Effector memory CD4-positive, alpha-beta T cell (primary cell): ENCODE measurements around the gene FOXP1.

Experiments
- DNase-seq, 3 donors: peaks; one replicate each; pipeline ENCODE4 v3.0.0-alpha.2; 2020
- H3K27ac ChIP-seq: 2 replicates; pipeline ENCODE4 v1.7.0; 2013; ENCODE audit warnings: mild to moderate bottlenecking, low read length, moderate library complexity; ENCODE audit not compliant: insufficient read depth, poor library complexity, severe bottlenecking
- H3K27me3 ChIP-seq: replicated peaks from 2 replicates; pipeline ENCODE4 v1.7.0; 2013; ENCODE audit warnings: mild to moderate bottlenecking, low read length; ENCODE audit not compliant: insufficient read depth, control insufficient read depth, poor library complexity, severe bottlenecking
- H3K36me3 ChIP-seq: 2 replicates; pipeline ENCODE4 v1.7.0; 2013; ENCODE audit warnings: mild to moderate bottlenecking, low read length, moderate library complexity; ENCODE audit not compliant: control insufficient read depth, insufficient read depth
- H3K4me1 ChIP-seq: 2 replicates; pipeline ENCODE4 v1.7.0; 2013; ENCODE audit warnings: low read length, mild to moderate bottlenecking; ENCODE audit not compliant: control insufficient read depth, insufficient read depth, poor library complexity, severe bottlenecking
- H3K4me3 ChIP-seq: 2 replicates; pipeline ENCODE4 v1.7.0; 2013; ENCODE audit warnings: low read length, low read depth, mild to moderate bottlenecking; ENCODE audit not compliant: insufficient read depth, poor library complexity, severe bottlenecking
- H3K9me3 ChIP-seq: 2 replicates; pipeline ENCODE4 v1.7.0; 2013; ENCODE audit warnings: mild to moderate bottlenecking, low read length, moderate library complexity; ENCODE audit not compliant: control insufficient read depth

Gene FOXP1

DNA sequence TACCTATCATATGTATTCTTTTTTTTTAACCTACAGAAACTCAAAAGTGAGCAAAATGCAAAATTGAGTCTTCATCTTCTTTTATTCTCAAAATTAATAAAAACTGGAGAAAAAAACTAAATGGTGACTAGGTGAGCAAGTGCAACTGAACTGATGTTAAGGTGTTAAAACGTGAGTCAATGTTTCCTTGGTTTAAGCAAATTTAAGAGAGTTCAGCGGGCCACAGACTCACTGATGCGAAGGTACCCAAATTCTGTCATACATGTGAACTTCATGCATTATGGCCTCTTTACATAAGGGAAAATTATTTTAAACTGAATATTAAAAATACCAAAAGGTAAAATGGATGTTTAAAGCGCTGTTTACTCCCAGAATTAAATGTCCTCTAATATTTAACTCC, 206.6 kb downstream of the FOXP1 start:
- Histone ChIP-seq H3K9me3 (no peaks in the 10 kb centered on the region), H3K27me3 (no peaks in the 10 kb centered on the region), H3K4me3 (no peak overlapping the region), H3K36me3 (no peaks in the 10 kb centered on the region), H3K27ac (no peak overlapping the region), H3K4me1 (peaks cover 9% of the 10 kb centered on the region)
- DNase-seq, result no peak

DNA sequence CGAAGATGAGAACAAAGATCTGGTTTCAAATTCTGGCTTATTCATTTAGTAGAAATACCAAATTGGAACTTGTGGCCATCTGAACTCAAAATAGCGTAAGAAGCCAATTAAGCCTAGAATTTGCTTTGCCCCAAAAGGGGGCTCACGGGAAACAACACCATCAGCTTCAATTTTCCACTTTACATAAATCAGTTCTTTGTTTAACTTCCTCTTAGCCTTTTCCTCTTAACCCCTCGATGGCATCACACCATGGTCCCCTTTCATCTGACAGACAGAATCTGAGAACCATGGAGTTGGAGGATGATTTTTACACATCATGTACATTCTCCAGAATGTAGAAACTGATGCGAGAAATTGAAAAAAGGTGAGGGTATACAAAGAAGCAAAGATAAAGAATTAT, 207.0 kb downstream of the FOXP1 start:
- peaks cover 9% of the 10 kb centered on the region for H3K4me1 ChIP-seq
- no peaks in the 10 kb centered on the region for H3K27me3 ChIP-seq
- no peaks in the 10 kb centered on the region for H3K36me3 ChIP-seq
- H3K27ac ChIP-seq, result no peak overlapping the region
- no peak for DNase-seq
- H3K4me3 ChIP-seq, result no peak overlapping the region
- no peaks in the 10 kb centered on the region for H3K9me3 ChIP-seq

DNA sequence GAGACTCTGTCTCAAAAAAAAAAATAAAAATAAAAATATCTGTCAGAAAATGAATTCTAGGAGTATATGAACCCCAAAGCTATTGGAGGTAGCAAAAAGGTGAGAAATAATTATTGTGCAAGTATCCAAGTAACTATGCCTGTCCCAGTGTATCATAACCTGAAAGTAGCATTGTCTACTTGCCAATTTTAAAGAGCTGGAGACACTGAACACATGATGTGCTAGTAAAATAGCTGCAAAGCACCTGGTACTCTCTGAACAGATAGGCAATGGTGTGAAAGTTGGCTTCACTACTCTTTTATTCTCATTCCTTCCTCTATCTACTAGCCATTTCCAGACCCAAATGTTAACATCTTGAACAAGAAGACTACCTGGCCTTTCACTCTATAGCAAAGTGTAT, 208.9 kb downstream of the FOXP1 start:
- H3K9me3 ChIP-seq, result no peaks in the 10 kb centered on the region
- H3K27ac ChIP-seq, result no peak overlapping the region
- H3K36me3 ChIP-seq, result no peaks in the 10 kb centered on the region
- peaks cover 9% of the 10 kb centered on the region for H3K4me1 ChIP-seq
- H3K4me3 ChIP-seq, result no peak overlapping the region
- DNase-seq, result no peak
- H3K27me3 ChIP-seq, result no peaks in the 10 kb centered on the region

DNA sequence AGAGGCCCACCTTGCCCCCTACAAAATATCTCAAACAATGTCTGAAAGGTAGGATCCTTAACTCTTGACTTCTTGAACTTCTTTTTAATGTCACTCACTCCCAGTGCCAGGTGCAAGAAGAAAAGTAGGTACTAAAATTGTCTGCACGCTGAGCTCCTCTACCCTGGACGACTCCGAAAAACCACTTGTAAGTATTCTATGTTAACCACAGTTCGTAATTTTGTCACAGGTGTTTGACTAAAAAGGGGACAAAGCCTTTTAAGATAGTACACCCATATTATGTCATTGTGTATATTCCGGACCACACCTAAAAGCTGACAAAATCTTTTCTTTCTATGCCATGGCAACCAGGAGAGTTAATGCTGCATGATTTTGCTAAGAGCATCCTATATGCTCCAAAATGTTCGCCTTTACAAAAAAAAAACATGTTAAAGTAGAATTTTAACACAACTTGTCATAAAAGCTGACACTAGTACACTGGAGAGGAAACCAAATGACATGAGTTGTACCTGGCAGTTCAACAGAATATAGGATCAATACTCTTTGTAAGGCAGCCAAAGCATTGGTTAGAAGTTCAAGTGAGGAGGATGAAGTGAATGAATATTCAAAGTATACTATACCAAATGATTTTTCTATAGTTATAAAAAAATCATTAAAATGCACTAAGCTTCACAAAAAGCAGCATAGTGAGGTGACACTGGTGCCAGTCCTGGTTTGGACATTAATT, 210.5 kb downstream of the FOXP1 start:
- DNase-seq, result no peak
- Histone ChIP-seq H3K4me1 (peaks cover 9% of the 10 kb centered on the region), H3K4me3 (no peak overlapping the region), H3K36me3 (no peaks in the 10 kb centered on the region), H3K27me3 (no peaks in the 10 kb centered on the region), H3K27ac (peak overlapping the region; percentile 69), H3K9me3 (no peaks in the 10 kb centered on the region)

DNA sequence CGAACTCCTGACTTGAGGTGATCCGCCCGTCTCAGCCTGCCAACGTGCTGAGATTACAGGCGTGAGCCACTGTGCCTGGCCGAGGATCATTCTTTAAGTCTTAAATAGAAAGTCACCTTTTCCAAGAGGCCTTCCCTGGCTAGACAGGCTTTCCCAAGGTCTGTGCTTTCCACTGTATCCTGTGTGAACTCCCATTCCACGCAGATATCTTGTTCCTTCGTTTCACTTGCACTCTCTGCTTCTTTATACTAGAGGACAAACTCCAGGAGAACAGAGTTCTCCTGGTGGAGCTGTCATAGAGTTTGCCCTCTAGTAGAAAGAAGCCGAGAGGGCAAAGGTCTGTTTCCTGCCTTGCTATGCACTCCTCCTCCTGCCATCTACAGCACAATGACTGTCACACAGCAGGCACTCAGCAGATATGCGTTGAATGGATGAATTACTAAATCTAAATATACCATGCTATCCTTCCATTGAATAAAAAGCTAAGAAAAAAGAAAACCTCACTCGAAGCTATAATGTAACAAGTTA, 211.2 kb downstream of the FOXP1 start:
- Histone ChIP-seq H3K4me3 (no peak overlapping the region), H3K27ac (peak overlapping the region; percentile 65), H3K4me1 (peaks cover 12% of the 10 kb centered on the region), H3K27me3 (no peaks in the 10 kb centered on the region), H3K36me3 (peaks cover 1% of the 10 kb centered on the region), H3K9me3 (no peaks in the 10 kb centered on the region)
- no peak for DNase-seq

DNA sequence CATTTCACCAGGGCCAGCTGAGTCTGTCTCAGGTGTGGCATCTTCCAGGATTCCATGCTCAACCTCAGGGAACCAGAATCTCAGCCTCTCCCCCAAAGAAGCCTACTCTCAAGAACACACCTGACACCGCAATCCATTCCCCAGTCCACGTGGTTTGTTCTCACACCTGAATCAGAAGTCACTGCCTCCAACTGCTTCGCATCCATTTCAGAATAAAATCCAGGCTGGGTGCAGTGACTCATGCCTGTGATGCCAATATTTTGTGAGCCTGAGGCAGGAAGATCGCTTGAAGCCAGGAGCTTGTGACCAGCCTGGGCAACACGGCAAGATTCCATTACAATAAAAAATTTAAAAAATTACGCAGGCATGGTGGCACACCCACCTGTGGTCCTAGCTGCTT, 212.2 kb downstream of the FOXP1 start:
- Histone ChIP-seq H3K4me3 (no peak overlapping the region), H3K27me3 (no peaks in the 10 kb centered on the region), H3K27ac (no peak overlapping the region), H3K9me3 (no peaks in the 10 kb centered on the region), H3K36me3 (peaks cover 3% of the 10 kb centered on the region), H3K4me1 (peaks cover 15% of the 10 kb centered on the region)
- no peak for DNase-seq

DNA sequence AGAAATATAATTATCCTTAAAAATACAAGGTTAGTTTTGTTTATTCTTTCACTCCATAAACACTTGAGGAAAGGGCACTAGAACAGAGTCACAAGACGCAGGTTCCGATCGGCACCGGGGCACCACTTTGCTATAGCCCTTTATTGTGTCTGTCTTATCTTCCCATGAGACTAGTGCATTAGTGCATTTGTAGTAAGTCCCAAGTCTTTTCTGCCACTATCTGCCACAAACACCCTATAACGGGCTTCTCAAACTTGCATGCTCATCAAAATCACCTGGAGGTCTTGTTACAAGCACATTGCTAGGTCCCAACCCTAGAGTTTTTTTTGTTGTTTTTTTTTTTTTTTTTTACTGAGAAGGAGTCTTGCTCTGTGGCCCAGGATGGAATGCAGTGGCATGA, 213.1 kb downstream of the FOXP1 start:
- DNase-seq, result no peak
- H3K27me3 ChIP-seq, result no peaks in the 10 kb centered on the region
- peaks cover 15% of the 10 kb centered on the region for H3K4me1 ChIP-seq
- peaks cover 3% of the 10 kb centered on the region for H3K36me3 ChIP-seq
- H3K9me3 ChIP-seq, result no peaks in the 10 kb centered on the region
- H3K4me3 ChIP-seq, result no peak overlapping the region
- H3K27ac ChIP-seq, result no peak overlapping the region

DNA sequence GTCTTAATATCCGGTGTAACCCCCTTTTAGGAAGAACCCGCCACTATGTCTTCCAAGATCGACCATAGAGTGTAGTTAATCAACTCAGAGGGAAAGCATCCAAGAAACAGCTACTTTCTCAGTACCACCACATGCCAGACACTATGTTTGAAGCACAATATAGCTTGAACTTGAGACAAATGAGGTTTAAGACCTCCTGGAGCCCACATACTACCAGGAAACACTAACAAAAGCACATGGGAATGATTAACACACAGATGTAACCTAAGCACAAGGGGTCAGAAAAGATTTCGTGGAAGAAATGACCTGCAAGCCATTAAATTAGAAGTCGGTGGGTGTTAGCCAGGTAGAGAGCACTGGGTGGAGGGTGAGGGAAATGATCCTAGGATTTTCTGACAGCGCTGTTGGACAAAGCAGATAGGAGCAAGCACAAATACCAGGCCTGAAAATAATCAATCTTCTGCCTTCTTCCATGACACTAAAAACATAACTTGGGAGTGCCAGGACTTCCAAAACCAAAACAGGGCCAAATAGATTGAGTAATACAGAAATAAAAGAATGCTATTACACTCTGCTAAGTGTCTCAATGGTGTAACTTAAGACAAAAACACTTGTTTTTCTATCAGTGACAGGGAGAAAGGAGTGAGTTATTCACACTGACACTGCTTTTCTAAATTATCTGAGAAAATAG, 213.7 kb downstream of the FOXP1 start:
- DNase-seq, result no peak
- peaks cover 15% of the 10 kb centered on the region for H3K4me1 ChIP-seq
- no peak overlapping the region for H3K4me3 ChIP-seq
- H3K27me3 ChIP-seq, result no peaks in the 10 kb centered on the region
- no peak overlapping the region for H3K27ac ChIP-seq
- peaks cover 3% of the 10 kb centered on the region for H3K36me3 ChIP-seq
- no peaks in the 10 kb centered on the region for H3K9me3 ChIP-seq

DNA sequence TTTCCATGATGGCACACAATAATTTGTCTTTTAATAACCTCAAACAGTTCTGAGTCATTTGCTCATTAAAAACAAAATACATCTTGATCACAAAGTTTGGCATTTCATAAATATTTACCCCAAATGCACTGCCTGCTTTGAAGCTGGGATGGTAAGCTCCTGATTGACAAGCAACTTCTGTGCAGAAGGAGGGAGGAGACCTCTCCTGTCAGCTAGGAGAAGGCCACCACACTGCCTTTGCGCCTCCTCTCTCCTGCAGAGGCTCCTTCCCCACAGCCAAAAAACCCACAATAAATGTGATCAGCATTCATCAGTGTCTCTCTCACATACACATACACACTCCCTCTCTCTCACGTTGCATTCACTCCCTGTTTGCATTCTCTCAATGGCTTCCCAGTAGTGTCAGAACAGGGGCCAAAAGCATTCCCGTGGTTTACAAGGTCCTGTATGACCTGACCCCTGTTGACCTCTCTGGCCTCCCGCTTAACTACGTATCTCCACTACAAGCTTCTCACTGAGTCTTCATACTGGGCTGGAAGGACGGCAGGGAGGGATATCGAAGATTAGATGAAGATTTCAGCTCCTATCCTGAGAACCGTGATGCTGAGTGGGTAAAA, 216.4 kb downstream of the FOXP1 start:
- H3K27me3 ChIP-seq, result no peaks in the 10 kb centered on the region
- H3K27ac ChIP-seq, result no peak overlapping the region
- peaks cover 5% of the 10 kb centered on the region for H3K4me1 ChIP-seq
- H3K9me3 ChIP-seq, result no peaks in the 10 kb centered on the region
- no peak for DNase-seq
- H3K36me3 ChIP-seq, result peaks cover 3% of the 10 kb centered on the region
- no peak overlapping the region for H3K4me3 ChIP-seq

DNA sequence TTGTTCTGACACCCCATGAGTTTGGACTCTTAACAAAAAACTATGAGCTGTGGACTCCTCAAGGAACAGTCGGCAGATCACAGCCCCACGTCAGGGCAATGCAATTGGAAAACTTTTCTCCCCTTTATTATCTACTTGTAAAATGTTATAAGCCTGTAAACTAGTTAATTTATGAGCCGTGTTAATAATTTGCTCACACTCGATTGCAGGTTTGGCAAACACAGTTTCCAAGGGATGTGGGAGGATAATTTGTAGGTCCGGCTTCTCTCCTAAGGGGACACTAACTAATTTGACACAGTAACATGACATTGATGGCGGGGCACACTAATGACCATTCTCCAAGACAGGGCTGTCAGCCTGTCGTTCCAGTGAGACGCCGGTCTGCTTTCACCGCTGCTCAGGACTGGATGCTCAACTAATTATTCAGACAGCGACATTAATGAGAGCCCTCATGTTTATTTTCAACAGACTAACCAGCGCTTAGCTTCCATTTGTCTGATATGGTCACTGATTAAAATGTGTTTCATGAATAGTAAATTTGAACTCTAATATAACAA, 222.1 kb downstream of the FOXP1 start:
- H3K4me1 ChIP-seq, result peaks cover 7% of the 10 kb centered on the region
- no peak overlapping the region for H3K27ac ChIP-seq
- no peak for DNase-seq

More for the DNA sequence above, 222.1 kb downstream of the FOXP1 start:
- H3K27me3 ChIP-seq, result no peaks in the 10 kb centered on the region
- H3K4me3 ChIP-seq, result no peak overlapping the region
- H3K36me3 ChIP-seq, result no peaks in the 10 kb centered on the region
- H3K9me3 ChIP-seq, result no peaks in the 10 kb centered on the region
